Measurements from ENCODE around the gene GALNT17.

Gene GALNT17

DNA sequence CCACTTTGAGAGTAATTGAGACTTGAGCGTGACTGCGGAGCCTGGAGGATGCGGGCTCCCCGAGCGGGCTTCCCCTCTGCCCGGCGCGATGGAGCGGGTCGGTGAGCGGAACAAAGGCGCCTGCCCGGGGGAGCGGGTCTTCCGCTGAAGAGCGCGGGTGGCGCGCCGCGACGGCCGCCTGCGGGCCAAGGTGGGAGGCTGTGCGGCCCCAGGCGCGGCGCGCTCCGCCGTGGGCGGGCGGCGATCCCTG is at the start of gene GALNT17:
Gene GALNT17, plus strand, starts transcription at position 18 of the 250 bp plus-strand sequence.
- no peak for DNase-seq

- no peak for DNase-seq
These were observed 36.6 kb upstream of the GALNT17 start for GRCh38 chr7:71095266-71095860.

DNA sequence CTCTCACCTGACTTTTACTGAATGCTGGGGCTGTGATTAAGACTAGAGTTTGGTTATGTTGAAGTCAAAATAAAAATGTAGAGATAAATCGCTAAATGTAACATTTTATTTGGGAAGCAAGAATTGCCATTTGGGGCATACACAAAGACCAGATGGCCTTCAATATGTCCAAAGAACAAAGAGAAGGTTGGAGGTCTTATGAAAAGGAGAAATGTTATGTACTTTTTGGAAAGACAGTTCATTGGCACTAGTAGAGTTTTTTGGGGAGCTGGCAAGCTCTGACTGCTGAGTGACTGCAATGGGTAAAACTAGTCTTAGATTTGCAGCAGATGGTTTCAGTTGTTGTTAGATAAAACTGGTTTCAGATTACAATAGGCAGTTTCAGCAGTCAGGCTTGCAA is 35.6 kb upstream of the GALNT17 start:
- no peak for DNase-seq

GRCh38 chr7:71106226-71106625 is 25.7 kb upstream of the GALNT17 start:
- DNase-seq, result no peak

DNA sequence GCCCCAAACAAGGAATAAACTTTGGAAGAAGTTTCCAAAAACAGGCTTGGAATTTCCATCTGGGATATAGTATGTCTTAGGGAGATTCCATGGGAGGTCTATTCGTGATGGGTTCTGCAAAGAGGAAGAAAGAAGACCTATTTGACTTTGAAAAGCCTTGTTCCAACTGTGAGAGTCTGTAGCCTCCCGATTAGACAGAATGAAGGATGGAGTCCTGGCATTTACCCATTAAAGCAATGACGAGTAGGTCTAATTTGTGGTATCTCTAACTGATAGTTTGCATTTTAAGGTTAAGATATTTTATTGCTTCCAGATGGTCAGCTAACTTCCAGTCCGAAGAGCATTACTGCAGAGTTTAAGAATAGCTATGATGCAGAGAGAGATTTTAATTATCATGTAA is 19.5 kb upstream of the GALNT17 start:
- no peak for DNase-seq

DNA sequence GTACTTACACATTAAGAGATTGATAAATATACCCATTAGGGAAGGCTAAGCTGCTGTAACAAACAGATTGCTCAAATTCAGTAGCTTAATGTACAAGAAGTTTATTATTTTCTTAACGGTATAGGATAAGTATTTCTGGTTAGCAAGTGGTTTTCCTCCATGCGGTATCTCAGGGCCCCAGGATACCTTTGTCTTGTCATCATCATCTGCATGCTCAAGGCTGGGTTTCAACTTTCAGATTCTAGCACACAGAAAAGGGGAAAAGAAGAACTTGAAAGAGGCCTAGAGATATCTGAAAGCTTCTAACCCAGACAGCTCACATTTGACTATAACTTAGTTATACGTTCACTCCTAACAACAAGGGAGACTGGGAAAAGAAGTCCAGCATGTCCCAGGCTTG is 11.8 kb upstream of the GALNT17 start:
- no peak for DNase-seq

GRCh38 chr7:71129126-71129525 is 2.8 kb upstream of the GALNT17 start:
- DNase-seq, result no peak

- DNase-seq, result no peak
These were observed 1.8 kb upstream of the GALNT17 start for GRCh38 chr7:71130031-71130679.

DNA sequence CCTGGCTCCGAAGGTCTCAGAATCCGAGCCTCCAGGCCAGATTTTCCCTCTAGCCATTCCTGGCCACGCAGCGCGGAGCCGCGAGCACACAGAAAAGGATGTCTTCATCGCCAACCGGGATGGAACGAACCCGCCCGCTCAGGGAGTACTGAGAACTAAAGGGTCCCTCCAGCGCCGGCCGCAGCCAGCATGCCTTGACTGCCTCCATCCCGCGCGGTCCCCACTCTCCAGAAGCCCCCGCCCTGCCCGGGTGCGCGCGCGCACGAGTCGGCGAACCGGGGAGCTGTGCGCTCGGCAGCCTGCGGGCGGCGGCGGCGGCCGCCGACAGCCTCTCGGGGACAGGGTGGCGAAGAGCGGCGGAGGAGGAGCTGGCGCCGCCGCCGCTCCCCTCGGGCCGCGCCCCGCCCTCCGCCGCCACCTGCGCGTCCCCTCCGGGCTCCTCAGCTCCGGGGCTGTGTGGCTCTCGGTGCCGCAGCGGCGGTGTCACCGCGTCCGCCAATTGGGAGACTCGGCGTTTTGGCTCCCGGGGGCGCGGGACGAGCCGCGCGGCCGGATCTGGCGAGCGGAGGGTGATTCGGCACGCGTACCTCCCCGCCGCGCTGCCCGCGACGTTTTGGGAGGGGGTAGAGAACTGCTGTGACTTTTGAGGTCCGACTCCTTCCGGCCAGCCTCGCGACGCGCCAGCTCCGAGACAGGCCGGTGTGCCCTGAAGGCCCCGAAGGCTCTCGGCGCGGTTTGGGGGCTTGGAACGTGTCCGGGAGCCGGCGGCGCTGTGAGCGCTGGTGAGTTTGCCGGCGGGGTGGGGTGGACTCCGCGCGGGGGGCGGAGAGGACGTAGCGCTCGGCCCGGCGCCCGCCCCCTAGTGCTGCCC is 453 bp upstream of the GALNT17 start:
- no peak for DNase-seq

- DNase-seq, result no peak
These were observed 660 bp downstream of the GALNT17 start for GRCh38 chr7:71132377-71133231.

GRCh38 chr7:71133232-71133622 is 1.3 kb downstream of the GALNT17 start:
- DNase-seq, result no peak

GRCh38 chr7:71133856-71134255 is 1.9 kb downstream of the GALNT17 start:
- no peak for DNase-seq

GRCh38 chr7:71135116-71135515 is 3.2 kb downstream of the GALNT17 start:
- DNase-seq, result no peak

GRCh38 chr7:71135663-71136062 is 3.7 kb downstream of the GALNT17 start:
- DNase-seq, result no peak

DNA sequence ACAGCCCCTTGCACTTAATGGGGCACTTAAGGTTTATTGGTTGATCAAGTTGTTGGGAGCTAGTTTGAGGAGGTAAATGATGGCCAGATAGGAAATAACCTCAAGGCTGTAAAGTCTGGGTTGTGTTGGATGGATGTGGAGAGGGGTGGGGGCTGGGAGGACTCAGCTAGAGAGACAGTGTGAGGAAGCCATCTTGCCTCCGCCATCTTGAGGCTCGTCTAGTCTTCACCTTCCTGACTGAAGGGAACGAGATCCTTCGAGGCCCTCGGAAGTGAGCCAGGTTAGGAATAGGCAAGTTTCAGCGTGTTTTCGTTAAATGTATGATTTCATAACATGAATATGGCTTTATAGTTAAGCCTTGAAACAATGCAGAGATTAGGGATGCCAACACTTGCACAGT is 5.5 kb downstream of the GALNT17 start:
- DNase-seq, result no peak

GRCh38 chr7:71140264-71140663 is 8.3 kb downstream of the GALNT17 start:
- DNase-seq, result no peak

- DNase-seq, result no peak
These were observed 13.0 kb downstream of the GALNT17 start for GRCh38 chr7:71144963-71145362.

- no peak for DNase-seq
These were observed 14.3 kb downstream of the GALNT17 start for GRCh38 chr7:71145906-71146901.

DNA sequence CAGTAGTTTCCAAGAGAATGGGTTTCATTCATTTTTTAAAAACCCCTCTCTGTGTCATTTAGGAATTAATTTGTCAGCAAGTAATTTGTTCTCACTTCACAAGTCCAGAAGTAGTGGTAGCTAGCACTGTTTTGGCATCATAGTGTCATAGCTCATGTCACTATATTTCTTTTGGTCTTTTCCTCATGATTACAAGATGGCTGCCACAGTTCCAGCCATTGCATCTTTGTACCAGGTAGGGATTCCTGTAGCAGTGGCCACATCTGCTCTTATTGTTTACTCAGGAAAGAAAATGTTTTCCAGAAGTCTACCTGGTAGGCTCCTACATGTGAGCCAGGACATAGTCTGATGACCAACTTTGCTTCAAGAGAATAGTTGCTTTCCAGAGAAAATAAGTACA is 16.2 kb downstream of the GALNT17 start:
- DNase-seq, result no peak

- no peak for DNase-seq
These were observed 23.3 kb downstream of the GALNT17 start for GRCh38 chr7:71155236-71155635.

DNA sequence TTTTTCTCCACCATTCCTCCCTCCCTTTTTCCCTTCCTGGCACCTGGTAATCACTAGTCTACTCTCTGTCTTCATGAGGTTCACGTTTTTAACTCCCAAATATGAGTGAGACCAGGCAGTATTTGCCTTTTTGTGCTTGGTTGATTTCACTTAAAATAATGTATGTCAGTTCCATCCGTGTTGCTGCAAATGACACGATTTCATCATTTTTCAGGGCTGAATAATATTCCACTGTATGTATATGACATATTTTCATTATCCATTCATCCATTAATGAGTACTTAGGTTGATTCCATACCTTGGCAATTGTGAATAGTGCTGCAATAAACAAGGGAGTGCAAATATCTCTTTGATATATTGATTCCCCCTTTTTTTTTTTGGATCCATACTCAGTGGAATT is 25.8 kb downstream of the GALNT17 start:
- DNase-seq, result no peak

DNA sequence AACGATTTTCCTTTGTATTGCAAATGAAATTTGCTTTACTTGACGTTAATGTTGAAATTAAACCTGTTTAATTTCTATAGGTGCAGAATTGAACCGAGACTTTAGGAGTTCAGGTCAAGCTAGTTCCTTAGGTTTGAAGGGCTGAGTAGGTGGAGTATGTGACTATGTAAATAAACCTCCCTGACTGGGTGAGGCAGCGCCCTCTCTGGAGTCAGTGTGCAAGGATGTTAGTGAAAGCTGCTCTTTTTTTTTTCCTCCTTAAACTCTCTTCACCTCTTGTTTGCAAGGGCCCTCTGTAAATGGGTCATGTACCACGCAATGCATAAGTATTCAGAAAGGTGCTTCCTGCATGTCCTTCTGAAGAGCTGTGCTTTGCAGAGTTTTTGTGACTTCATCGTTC is 33.8 kb downstream of the GALNT17 start:
- no peak for DNase-seq
